ENCODE results near the gene FAM200C. TPM values are rescaled to one million over a fixed set of nuclear protein-coding genes. Genes with fewer than 3 reads are reported as not detected.
A peak's percentile ranks its signal among the peaks of the same experiment; 100 is the strongest.

FAM200C gene
- total RNA-seq, 4 donors from 2014 or later = 0.51 to 1.1 (median 0.86) TPM

- ATAC-seq (peak; percentile 91 to 94), DNase-seq (peak; percentile 89 to 92)
- in situ Hi-C loops (cut with MboI; ENCODE audit: low sequenced_read_pairs in 4 of 4) = no loop called here
- Histone ChIP-seq H3K27me3 (no peaks in the 10 kb centered on the region), H3K27ac (peak within 1 kb of the TSS; percentile 87 to 91 (median 88)), H3K9me3 (no peaks in the 10 kb centered on the region), H3K36me3 (peaks cover 0 to 12% of the 10 kb centered on the region in 2 donors), H3K4me1 (peaks cover 27 to 28% of the 10 kb centered on the region in 2 donors), H3K4me3 (peak within 1 kb of the TSS; percentile 66 to 92 (median 84))
- intact Hi-C loops (cut with DNase I; ENCODE audit: low total_unique reads) = loop anchor here (5.0 kb wide), 1 partner anchor 302 kb away; the partner anchor contains the start of gene PWWP2A
- TF ChIP-seq POLR2A (IDR thresholded peaks at IDR 0.05) (peak; percentile 63 to 67), CTCF (IDR thresholded peaks at IDR 0.05 in 4 of 5, conservative IDR thresholded peaks at IDR 0.05 in 1 of 5) (no peak)
These were observed 19.0 kb upstream of the FAM200C start, which contains the start of gene SLU7 for GRCh38 chr5:160418561-160419457. Gene SLU7, minus strand, starts transcription at chr5:160419081. Its CDS starts 3,787 bp downstream, at chr5:160415294.

- Histone ChIP-seq H3K4me1 (peaks cover 22 to 36% of the 10 kb centered on the region in 2 donors), H3K27me3 (no peaks in the 10 kb centered on the region), H3K9me3 (no peaks in the 10 kb centered on the region), H3K27ac (no peak overlapping the region), H3K4me3 (peak overlapping the region; percentile 63 to 89 (median 82)), H3K36me3 (peaks cover 0 to 25% of the 10 kb centered on the region in 2 donors)
- intact Hi-C loops (cut with DNase I; ENCODE audit: low total_unique reads) (loop anchor here (5.0 kb wide), 1 partner anchor 47 kb away; no protein-coding TSS in a partner anchor), in situ Hi-C loops (cut with MboI; ENCODE audit: low sequenced_read_pairs in 4 of 4) (loop anchor here in 1 of 4 donors (10.0 kb wide), 1 partner anchor 374 kb away; no protein-coding TSS in a partner anchor)
- TF ChIP-seq POLR2A (IDR thresholded peaks at IDR 0.05) (no peak), CTCF (IDR thresholded peaks at IDR 0.05 in 4 of 5, conservative IDR thresholded peaks at IDR 0.05 in 1 of 5) (no peak)
- DNase-seq = no peak
- no peak for ATAC-seq
These were observed 1.0 kb downstream of the FAM200C start for GRCh38 chr5:160398806-160399205.

- no peak for TF ChIP-seq POLR2A (IDR thresholded peaks at IDR 0.05)
- no peak for TF ChIP-seq CTCF (IDR thresholded peaks at IDR 0.05 in 4 of 5, conservative IDR thresholded peaks at IDR 0.05 in 1 of 5)
- Histone ChIP-seq H3K36me3 (peaks cover 0 to 12% of the 10 kb centered on the region in 2 donors), H3K4me1 (peaks cover 22 to 45% of the 10 kb centered on the region in 2 donors), H3K9me3 (no peaks in the 10 kb centered on the region), H3K4me3 (no peak overlapping the region), H3K27ac (no peak overlapping the region), H3K27me3 (no peaks in the 10 kb centered on the region)
- intact Hi-C loops (cut with DNase I; ENCODE audit: low total_unique reads) (loop anchor here (5.0 kb wide), 1 partner anchor 45 kb away; no protein-coding TSS in a partner anchor), in situ Hi-C loops (cut with MboI; ENCODE audit: low sequenced_read_pairs in 4 of 4) (loop anchor here in 1 of 4 donors (10.0 kb wide), 1 partner anchor 373 kb away; no protein-coding TSS in a partner anchor)
- ATAC-seq (no peak), DNase-seq (no peak)
These were observed 2.4 kb downstream of the FAM200C start for GRCh38 chr5:160397492-160397891.

GRCh38 chr5:160395111-160395510, 4.7 kb downstream of the FAM200C start:
- Histone ChIP-seq H3K36me3 (no peaks in the 10 kb centered on the region), H3K27ac (no peak overlapping the region), H3K27me3 (no peaks in the 10 kb centered on the region), H3K4me3 (no peak overlapping the region), H3K9me3 (no peaks in the 10 kb centered on the region), H3K4me1 (peaks cover 17 to 43% of the 10 kb centered on the region in 2 donors)
- ATAC-seq (no peak), DNase-seq (no peak)
- no peak for TF ChIP-seq POLR2A (IDR thresholded peaks at IDR 0.05)
- intact Hi-C loops (cut with DNase I; ENCODE audit: low total_unique reads) (loop anchor here (5.0 kb wide), 1 partner anchor 43 kb away; no protein-coding TSS in a partner anchor), in situ Hi-C loops (cut with MboI; ENCODE audit: low sequenced_read_pairs in 4 of 4) (loop anchor here in 1 of 4 donors (10.0 kb wide), 1 partner anchor 370 kb away; no protein-coding TSS in a partner anchor)

All from gastrocnemius medialis (tissue), 4 donors.